HUDEP-2 (cell line): Measurements from ENCODE around the gene AGBL4.
"Not testable (repeated sequence)": the region's sequence is repeated elsewhere in the genome, so short reads cannot be mapped to it uniquely, and the experiment has no call there.

Experiments
- DNase-seq, 76 experiments: peaks; one replicate each; lab custom pipeline; 2025; ENCODE audit not compliant: unreplicated experiment in 76 of 76; lab: John Stamatoyannopoulos, UW

AGBL4 gene

DNA sequence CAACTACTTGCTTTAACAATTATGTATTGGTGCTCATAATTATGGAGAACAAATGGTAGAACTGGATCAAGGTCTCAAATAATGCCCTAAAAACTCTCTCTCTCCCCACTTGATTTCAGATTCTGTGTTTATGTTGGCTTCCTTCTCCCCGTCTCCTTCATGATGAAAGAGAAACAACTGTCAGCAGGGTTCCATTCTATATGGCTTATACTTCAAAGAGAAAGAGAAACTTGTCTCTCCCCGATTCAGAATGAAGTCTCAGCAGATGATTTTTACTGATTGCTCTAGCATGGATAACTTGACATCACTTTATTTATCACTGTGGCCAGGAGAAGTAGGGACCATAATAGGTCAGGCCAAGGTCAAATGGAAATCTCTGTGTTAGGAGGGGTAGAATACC, 575.6 kb downstream of the AGBL4 start:
- no peak for DNase-seq

DNA sequence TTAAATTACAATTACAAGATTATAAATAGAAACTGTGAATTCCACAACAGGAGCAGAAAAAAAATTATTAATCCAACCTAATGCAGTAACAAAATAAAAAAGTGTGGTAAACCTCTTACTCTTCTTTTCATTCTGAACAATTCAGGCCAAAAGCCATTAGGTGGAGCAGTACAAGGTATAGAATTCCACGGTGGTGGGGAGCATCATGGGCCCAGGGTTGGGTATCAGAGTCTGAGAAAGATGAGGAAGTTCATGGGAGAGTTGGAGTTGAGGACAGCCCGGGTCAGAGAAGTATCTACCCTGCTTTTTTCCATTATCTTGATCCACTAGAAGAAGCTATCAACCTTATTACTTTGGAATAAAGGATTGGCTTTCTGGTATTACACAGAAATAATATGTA, 586.9 kb downstream of the AGBL4 start:
- no peak for DNase-seq

DNA sequence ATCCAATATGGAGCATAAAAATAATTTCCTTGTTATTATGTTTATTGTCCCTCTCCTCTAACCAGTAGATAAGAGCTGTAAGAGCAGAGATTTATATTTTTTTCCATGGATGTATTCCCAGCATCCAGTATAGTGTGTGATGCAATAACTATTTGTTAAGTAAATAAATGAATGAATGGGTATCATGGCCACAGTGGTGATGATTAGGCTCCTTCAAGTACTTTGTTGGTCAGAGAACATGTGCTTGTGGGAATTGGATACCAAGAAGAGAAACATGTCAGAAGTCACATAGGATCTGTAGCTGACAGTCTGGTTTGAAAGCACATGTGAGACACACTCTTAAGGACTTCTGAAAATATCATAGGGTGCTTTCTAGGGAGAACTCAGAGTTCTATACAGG, 588.5 kb downstream of the AGBL4 start:
- DNase-seq: no peak

DNA sequence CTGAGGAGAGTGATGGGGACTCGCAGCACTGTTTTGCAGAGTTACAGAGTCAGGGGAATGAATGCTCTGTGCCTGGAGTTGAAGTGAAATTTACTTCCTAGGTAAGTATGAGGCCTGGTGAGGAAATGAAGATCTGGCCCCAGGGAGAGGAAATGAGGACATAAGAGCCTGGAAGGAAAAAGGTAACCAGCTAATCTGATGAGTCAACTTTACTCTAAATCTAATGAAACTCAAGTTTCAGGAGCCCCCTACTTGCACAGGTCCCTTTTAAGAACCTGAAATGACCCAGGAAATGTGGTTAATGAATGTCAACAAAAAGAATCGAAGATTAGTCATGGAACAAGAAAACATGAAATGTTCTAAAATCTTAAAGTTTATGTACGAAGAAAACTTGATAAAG, 599.0 kb downstream of the AGBL4 start:
- DNase-seq: no peak

DNA sequence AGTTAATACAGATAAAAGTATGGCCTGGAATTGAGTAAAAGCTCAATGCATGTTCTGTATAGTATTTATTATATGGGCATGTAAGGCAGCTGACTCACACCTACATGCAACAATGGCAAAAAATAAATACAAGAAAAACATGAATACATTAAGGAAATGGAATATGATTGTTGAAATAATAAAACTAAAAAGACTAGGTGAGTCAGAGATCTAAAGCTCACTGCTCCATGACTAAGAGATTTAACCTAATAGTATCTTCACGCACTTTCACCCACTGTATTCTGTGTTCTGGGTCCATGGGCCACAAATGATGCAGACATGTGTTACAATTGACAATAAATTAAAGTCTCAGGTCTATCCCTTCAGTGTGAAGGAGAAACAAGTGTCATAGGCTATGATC, 607.0 kb downstream of the AGBL4 start:
- no peak for DNase-seq

DNA sequence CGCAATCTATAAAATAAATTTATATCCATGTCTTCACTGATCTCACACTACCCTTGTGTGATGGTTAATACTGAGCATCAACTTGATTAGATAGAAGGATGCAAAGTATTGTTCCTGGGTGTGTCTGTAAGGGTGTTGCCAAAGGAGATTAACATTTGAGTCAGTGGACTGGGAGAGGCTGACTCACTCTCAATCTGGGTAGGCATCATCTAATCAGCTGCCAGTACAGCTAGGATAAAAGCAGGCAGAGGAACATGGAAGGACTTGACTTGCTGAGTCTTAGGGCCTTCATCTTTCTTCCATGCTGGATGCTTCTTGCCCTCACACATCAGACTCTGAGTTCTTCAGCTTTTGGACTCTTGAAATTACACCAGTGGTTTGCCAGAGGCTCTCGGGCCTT, 615.4 kb downstream of the AGBL4 start:
- DNase-seq: no peak

DNA sequence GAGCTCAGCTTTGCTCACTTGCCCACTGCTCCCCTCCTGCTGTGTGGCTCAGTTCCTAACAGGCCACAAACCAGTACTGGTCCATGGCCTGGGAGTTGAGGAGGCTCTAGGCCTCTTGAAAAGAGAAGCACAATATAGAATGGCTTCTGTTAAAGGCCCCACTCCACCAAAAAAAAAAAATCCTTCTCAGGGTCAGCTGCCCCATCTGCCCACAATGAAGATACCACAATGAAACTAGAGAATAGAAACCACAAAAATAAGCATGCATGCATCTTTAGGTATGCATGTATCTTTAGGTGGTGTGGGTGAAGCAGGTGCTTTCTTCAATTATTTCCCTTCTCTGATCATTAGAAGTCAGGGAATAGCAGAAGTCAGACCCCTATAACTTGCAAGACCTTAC, 626.7 kb downstream of the AGBL4 start:
- no peak for DNase-seq

DNA sequence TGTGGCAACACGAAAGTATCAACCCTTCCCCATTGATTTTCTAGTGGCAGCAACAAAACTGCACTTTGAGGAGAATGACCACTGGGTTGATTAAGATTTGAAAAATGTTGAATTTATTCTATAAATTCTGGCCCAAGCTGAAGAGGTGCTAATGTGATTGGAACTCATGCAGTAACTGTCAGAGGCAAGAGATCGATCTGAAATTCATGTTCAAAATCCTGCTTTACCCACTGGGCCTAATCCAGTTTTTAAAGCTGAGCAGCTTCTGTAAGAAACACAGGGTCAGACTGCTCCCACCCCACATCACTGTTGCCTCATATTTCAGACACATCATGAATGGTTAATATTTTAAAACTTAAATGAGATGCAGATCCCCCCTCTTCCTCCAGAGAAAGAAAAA, 629.6 kb downstream of the AGBL4 start:
- DNase-seq: no peak

DNA sequence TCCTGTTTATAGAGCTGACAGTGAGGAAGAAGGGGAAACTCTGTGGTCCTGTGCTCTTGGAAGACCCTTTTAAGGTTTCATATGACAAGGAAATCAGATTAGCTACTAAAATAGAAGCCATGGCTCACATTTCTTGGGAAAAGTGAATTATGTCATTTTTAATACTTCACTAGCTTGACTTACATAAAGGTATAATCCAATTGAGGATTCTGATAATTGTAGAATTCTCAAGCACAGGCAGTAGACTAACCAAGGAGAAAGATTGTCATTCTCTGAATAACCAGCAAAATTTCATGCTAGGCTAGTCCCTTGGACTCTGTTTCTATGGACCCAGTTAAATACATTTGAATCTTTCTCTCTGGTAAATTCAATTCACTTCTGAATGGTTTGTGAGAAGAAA, 634.1 kb downstream of the AGBL4 start:
- DNase-seq: no peak

DNA sequence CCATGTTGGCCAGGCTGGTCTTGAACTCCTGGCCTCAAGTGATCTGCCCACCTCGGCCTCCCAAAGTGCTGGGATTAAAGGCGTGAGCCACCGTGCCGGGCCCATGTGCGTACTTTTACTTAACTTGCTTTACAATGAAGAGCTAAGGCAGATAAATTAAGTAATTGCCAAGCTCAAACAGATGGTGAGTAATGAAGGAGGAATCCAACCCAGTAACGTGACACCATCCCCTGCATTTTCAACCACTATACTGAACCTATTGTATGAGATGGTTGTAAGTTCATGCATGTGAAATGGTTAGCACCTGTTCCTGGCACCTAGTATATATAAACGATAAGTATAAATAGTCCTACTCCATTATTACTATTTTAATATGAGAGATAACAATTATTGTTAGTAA, 659.1 kb downstream of the AGBL4 start:
- DNase-seq: no peak

DNA sequence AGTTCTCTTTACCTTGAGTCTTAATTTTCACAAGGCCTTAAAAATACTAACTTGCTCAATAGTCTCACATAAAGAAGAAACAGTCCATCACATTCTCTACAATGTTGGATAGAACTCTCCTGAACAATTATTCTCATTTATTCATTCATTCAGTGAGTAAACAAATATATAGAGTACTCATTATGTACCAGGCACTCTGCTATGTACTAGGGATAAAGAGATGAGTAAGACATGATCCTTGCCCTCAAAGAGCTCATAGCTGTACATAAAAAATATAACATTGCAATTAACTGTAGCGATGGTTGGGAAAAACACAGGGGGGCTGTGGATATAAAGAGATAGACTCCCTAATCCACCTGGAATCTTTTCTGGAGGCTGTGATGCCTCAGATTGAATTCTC, 660.1 kb downstream of the AGBL4 start:
- DNase-seq: no peak

DNA sequence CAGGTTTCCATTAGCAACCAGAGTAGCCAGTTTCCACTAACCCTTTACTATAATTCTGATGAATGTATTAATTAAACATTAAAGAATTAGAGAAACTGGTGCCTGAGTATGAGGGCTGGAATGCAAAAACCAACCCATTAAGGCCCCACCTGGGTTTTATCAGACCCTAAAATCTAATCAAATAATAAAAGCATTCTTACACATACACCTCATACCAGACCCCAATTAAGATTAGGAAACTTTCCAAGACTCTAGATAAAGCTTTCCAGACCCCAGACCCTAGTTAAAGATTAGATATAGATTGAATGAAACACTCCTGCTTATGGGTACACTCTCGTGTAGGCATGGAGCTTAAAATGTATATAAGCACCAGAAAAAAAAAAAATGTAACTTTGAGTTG, 665.7 kb downstream of the AGBL4 start:
- no peak for DNase-seq

DNA sequence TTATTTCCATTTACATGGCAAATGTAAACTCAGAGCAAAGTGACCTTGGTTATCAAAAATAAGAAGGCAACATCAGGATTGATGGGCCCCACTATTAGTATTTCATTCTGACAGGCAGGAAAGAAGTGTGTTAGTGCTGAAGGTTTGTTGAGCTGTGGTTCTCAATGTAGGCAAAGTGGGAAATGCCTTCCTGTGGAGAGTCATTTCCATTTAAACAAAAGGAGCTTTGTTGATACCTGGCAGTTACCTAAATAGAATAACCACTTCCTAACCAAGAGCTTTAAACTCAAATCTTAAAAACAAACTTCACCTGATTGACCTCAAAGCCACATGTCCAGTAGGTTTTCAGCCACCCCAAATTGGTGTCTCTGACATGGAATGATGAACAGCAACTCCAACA, 667.2 kb downstream of the AGBL4 start:
- no peak for DNase-seq

DNA sequence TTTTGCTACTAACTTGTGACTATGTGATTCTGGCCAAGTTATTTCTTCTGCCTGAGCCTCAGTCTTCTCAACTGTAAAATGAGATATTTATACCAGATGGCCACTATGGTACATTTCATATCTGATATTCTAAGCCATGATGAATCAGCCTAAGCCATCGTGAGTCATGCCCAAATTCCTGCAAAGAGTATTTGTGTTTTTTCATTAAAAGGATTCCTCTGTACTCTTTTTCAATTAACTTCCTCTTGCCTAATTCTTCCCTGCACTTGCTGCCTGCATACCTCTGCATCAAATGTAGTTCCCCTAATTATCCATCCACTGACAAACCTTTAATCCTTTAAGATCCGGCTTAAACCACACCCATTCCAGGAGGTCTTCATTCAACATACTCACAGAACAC, 672.0 kb downstream of the AGBL4 start:
- no peak for DNase-seq

DNA sequence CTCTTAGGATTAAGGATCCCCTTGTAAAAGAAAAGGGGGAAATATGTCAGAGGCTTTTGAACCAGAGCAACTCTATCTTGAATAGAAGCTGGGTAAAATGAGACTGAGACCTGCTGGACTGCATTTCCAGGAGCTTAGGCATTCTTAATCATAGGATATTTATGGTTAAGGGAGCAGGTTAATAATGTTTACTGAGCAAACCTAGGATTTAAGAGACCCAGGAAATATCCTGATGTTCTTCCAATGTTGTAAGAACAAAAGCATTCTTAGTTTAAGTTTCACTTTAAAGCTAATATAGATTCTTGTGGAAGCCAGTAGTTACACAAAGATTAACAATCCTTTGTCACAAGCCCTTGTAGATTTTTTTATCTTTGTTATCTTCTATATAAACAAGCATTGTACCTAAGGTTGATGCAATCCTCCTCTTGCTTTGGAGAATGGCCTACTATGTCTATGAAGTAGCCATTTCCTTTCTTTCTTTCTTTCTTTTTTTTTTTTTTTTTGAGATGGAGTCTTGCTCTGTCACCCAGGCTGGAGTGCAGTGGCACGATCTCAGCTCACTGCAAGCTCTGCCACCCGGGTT, 676.9 kb downstream of the AGBL4 start:
- no peak for DNase-seq

DNA sequence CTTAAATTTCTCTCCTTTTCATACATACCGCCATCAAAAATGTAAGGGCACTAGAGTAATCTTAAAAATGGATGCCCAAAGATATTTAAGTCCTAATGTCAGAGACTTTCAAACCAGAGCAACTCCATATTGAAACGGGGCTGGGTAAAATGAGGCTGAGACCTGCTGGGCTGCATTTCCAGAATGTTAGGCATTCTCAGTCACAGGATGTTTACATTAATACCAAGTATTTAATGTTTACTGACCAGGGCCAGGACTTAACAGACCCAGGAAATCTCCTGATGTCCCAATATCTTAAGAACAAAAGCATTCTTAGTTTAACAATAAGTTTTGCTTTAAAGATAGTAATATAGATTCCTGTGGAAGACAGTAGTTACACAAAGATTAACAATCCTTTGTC, 683.2 kb downstream of the AGBL4 start:
- DNase-seq: no peak

DNA sequence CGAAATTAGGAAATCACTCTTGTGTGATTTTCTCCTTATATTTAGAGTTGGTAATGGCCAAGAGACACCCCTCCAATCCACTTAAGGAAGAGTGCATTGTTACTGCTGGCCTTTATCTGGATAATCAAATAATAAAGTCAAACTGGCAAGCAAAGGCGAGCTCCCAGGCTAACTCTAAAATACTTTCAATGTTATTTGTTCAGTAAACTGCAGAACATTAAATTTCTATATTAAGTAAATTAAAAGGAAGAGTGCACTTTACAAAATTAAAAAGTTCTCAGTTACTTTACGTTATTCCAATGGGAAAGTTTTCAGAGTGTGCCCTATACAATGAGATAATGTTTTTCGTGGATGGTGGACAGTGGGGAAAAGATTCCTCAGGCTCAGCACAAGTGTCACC, 684.7 kb downstream of the AGBL4 start:
- DNase-seq: no peak

DNA sequence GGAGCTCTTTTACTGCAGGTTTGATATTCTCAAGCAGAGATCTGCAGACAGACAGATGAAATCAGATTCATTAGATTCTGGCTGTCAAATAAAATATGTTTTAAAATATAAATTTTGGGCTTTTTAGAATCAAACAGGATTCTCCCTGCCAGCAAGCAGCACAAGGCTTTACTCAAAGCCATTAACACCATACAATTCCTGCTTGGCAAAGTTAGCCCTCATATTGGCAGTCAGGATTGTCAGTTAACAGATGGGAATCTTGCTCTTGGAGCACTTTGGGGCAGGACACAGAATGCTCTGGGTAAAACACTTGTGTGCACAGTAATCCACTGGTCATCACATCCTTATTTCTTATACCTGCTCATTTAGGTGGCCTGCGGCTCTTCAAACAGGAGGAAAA, 686.5 kb downstream of the AGBL4 start:
- no peak for DNase-seq

DNA sequence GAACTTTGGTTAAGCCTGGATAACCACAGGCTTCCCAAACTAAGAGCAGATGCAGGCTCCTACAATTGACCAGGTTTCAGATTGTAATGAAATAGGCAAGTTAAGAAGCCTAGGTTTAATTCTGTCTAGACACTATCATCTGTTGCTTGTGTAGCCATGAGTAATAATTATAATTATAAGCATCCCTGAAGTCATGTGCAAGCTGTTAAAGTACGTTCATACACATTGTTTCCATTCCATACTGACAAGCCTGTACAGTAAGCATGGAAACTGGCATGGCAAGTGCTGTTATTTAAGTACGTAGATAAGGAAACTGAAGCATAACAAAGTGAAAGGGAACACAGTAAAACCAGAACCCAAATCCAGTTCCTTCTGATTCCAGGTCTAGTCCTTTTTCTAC, 689.8 kb downstream of the AGBL4 start:
- DNase-seq: no peak

DNA sequence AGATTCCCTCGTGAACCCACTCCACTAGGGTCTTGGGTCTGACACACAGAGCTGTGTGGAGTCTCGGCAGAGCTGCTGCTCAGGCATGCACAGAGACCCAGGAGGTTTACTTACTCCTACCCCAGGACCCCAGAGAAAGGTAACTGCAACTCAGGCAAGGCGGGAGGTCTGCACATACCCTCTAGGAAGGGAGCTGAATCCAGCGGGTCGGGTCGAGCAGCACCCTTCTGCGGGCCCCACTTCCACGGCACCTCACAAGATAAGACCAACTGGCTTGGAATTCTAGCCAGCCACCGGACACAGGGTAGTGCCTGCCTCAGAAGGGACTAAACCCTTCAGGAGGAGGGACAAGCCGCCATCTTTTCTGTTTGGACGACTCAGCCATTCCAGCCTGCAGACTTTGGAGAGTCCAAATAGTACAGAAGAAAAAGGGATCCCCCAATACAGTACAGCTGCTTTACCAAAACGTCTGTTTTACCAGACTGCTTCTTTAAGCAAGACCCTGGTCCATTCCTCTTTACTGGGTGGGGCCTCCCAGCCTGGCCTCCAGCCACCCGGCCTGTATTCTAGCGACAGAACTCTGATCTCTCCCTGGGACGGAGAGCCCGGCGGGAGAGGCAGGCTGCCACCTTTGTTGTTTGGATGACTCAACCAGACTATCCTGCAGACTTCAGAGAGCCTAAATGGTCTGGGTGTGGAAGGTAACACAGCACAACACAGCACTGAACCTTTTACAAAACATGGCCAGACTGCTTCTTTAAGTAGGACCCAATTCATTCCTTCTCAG, 692.5 kb downstream of the AGBL4 start:
- DNase-seq: no peak

DNA sequence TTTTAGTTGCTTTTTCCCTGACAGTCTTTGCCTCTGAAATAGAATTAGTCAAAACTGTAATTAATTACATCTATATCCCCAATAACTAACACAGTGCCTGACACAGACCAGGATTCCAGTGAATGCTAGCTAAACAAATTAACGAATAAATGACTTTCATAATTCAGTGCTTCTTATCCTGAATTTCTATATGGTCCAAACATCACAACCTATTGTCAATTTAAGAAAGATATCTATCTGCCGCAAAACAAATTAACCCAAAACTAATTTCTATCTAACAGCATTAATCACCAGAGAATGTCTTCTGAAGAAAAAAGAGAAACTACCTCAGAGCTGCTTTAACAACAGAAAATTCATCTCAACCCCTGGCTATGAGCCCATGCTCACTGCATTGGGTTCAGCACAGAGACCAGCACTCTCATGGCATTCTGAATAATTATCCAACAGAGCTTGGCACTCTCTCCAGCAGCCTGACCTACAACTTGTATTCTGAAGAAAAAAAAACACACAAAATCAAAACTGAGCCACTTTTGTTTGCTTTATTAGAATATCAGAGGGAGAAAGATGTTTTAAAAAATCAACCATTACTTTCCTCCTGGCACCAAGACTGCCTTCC, 699.7 kb downstream of the AGBL4 start:
- DNase-seq: no peak

DNA sequence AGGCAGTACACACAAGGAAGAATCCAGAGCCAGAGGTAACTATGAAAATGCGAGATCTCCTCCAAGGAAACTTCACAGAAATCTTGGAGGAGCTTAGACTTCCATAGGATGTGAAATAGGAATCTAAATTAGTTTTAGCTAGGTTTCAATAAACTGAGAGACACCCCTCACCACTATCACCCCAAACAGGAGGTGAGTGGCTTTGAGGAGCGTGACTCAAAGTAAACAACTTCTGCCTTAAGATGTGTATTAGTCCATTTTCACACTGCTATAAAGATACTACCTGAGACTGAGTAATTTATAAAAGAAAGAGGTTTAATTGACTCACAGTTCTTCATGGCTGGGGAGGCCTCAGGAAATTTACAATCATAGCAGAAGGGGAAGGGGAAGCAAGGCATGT, 703.3 kb downstream of the AGBL4 start:
- not testable (repeated sequence) for DNase-seq
